Heart left ventricle (tissue), 13 donors: Measurements from ENCODE around the gene TRIM9.

Experiments
- CTCF ChIP-seq, 12 donors: fragments of 200-600 bp; sonication (generic) in 4 of 12; IDR thresholded peaks; one replicate each; pipeline versions ENCODE4 v1.5.0 to v1.8.0; 2018 to 2022; ENCODE audit warnings: antibody characterized with exemption in 12 of 12, mild to moderate bottlenecking in 5 of 12
- POLR2A ChIP-seq, 2 donors: fragments of 450-650 bp; IDR thresholded peaks; one replicate each; pipeline ENCODE4 v1.6.1; 2017; ENCODE audit warnings: antibody characterized with exemption in 2 of 2, mild to moderate bottlenecking in 2 of 2, moderate library complexity in 2 of 2
- donor health status: ischemic (EF 13 %, LVEDD 7.1; RV severe dilation, severe dysfunction).
- donor health status: DM: no; HTN: yes; CAD: no.
- donor health status: DM: no; HTN: no; CAD: no.
- donor health status: ischemic (EF 25% LVEDD 6.9; RV normal size, moderate dysfunction).
- donor health status: ischemic (EF 25% LVEDD 5.7; RV mildly dilated, moderate dysfunction).
- donor health status: ischemic (EF 35%, LVEDD 5.7; RV mildly dilated, moderate dysfunction).
- donor health status: nonischemic (EF 11% LVEDD 7.7; RV severe dilation, severe dysfunction).
- donor health status: DM: yes; HTN: yes; CAD: no.
- donor health status: PGD.
- donor health status: ischemic (EF 29% LVEDD 5.4; RV normal size, mild dysfunction).
- donor health status: nonischemic (EF 23%, LVEDD 6.1; RV moderate dilation, normal function).

- TF ChIP-seq CTCF (IDR thresholded peaks at IDR 0.05) = no peak
- TF ChIP-seq POLR2A (IDR thresholded peaks at IDR 0.05) = no peak
Measured at GRCh38 chr14:51004801-51005526, 89.9 kb downstream of the TRIM9 start.
